Measurements from ENCODE around the gene SIGLEC7.

SIGLEC7 gene

GRCh38 chr19:51122112-51122981 lies 19.8 kb upstream of the SIGLEC7 start:
- H3K79me2 ChIP-seq (ENCODE audit: insufficient read depth, low read length), result no peaks in the 10 kb centered on the region
- no peak overlapping the region for H3K9ac ChIP-seq (ENCODE audit: low read length)
- no peaks in the 10 kb centered on the region for H3K4me1 ChIP-seq (ENCODE audit: insufficient read depth, low read length, severe bottlenecking)
- no peaks in the 10 kb centered on the region; the same call in 1 of the 2 replicates for H3K27me3 ChIP-seq (ENCODE audit: insufficient read depth, low read length)
- no peaks in the 10 kb centered on the region for H3K9me3 ChIP-seq (ENCODE audit: low read length)
- no peak for TF ChIP-seq CTCF (IDR thresholded peaks at IDR 0.05; ENCODE audit: low read length)
- TF ChIP-seq EZH2 (IDR thresholded peaks at IDR 0.05; ENCODE audit: borderline replicate concordance, low read length), result no peak
- H3K9me2 ChIP-seq (ENCODE audit: low read depth, low read length), result no peaks in the 10 kb centered on the region
- no peak overlapping the region for H3K27ac ChIP-seq (ENCODE audit: low read depth, low read length, poor library complexity, severe bottlenecking)
- no peaks in the 10 kb centered on the region for H4K20me1 ChIP-seq (ENCODE audit: insufficient read depth, low read length)
- H2AFZ ChIP-seq (ENCODE audit: low read length), result no peak overlapping the region
- H3K4me2 ChIP-seq (ENCODE audit: low read length), result no peak overlapping the region
- H3F3A ChIP-seq (ENCODE audit: insufficient read depth, low read length), result no peaks in the 10 kb centered on the region
- no peak overlapping the region for H3K4me3 ChIP-seq (ENCODE audit: low read depth, low read length, poor library complexity, severe bottlenecking)
- H3K36me3 ChIP-seq (ENCODE audit: insufficient read depth, low read length), result no peaks in the 10 kb centered on the region

GRCh38 chr19:51123381-51123800 lies 18.7 kb upstream of the SIGLEC7 start:
- TF ChIP-seq CTCF (IDR thresholded peaks at IDR 0.05; ENCODE audit: low read length) (no peak), EZH2 (IDR thresholded peaks at IDR 0.05; ENCODE audit: borderline replicate concordance, low read length) (no peak)
- Histone ChIP-seq H3K9me3 (ENCODE audit: low read length) (no peaks in the 10 kb centered on the region), H3K4me1 (ENCODE audit: insufficient read depth, low read length, severe bottlenecking) (no peaks in the 10 kb centered on the region), H3K9ac (ENCODE audit: low read length) (no peak overlapping the region), H3K4me2 (ENCODE audit: low read length) (no peak overlapping the region), H3F3A (ENCODE audit: insufficient read depth, low read length) (no peaks in the 10 kb centered on the region), H4K20me1 (ENCODE audit: insufficient read depth, low read length) (no peaks in the 10 kb centered on the region), H3K27ac (ENCODE audit: low read depth, low read length, poor library complexity, severe bottlenecking) (no peak overlapping the region), H3K36me3 (ENCODE audit: insufficient read depth, low read length) (no peaks in the 10 kb centered on the region), H3K79me2 (ENCODE audit: insufficient read depth, low read length) (no peaks in the 10 kb centered on the region), H3K9me2 (ENCODE audit: low read depth, low read length) (no peaks in the 10 kb centered on the region), H3K4me3 (ENCODE audit: low read depth, low read length, poor library complexity, severe bottlenecking) (no peak overlapping the region), H3K27me3 (ENCODE audit: insufficient read depth, low read length) (no peaks in the 10 kb centered on the region; the same call in 1 of the 2 replicates), H2AFZ (ENCODE audit: low read length) (no peak overlapping the region)

GRCh38 chr19:51123802-51124201 lies 18.3 kb upstream of the SIGLEC7 start:
- no peaks in the 10 kb centered on the region for H3K9me2 ChIP-seq (ENCODE audit: low read depth, low read length)
- H3K4me3 ChIP-seq (ENCODE audit: low read depth, low read length, poor library complexity, severe bottlenecking), result no peak overlapping the region
- H3F3A ChIP-seq (ENCODE audit: insufficient read depth, low read length), result no peaks in the 10 kb centered on the region
- no peaks in the 10 kb centered on the region for H3K9me3 ChIP-seq (ENCODE audit: low read length)
- H3K9ac ChIP-seq (ENCODE audit: low read length), result no peak overlapping the region
- H3K4me1 ChIP-seq (ENCODE audit: insufficient read depth, low read length, severe bottlenecking), result no peaks in the 10 kb centered on the region
- no peaks in the 10 kb centered on the region for H4K20me1 ChIP-seq (ENCODE audit: insufficient read depth, low read length)
- no peaks in the 10 kb centered on the region for H3K36me3 ChIP-seq (ENCODE audit: insufficient read depth, low read length)
- H3K4me2 ChIP-seq (ENCODE audit: low read length), result no peak overlapping the region
- H3K79me2 ChIP-seq (ENCODE audit: insufficient read depth, low read length), result no peaks in the 10 kb centered on the region
- no peak for TF ChIP-seq EZH2 (IDR thresholded peaks at IDR 0.05; ENCODE audit: borderline replicate concordance, low read length)
- no peaks in the 10 kb centered on the region; the same call in 1 of the 2 replicates for H3K27me3 ChIP-seq (ENCODE audit: insufficient read depth, low read length)
- H3K27ac ChIP-seq (ENCODE audit: low read depth, low read length, poor library complexity, severe bottlenecking), result no peak overlapping the region
- H2AFZ ChIP-seq (ENCODE audit: low read length), result no peak overlapping the region

Measured in OCI-LY1 (cell line).